Liver (tissue), 9 donors: Measurements from ENCODE around the gene PTRHD1. TPM values are rescaled to one million over a fixed set of nuclear protein-coding genes. Genes with fewer than 3 reads are reported as not detected.

ENCODE experiments used
- DNase-seq: peaks from one replicate; pipeline ENCODE4 v3.0.0-alpha.2; 2017; ENCODE audit warnings: low spot score
- H3K27ac ChIP-seq, 2 donors: one replicate each; pipeline ENCODE4 v1.7.0; 2013; ENCODE audit warnings: inconsistent platforms in 2 of 2, low read length in 2 of 2, control low read depth in 1 of 2, low read depth in 1 of 2, mild to moderate bottlenecking in 1 of 2
- H3K27me3 ChIP-seq, 4 donors: one replicate each; pipeline versions ENCODE4 v1.6.1 to v1.7.0; 2013; ENCODE audit warnings: low read length in 3 of 4, inconsistent platforms in 1 of 4, mild to moderate bottlenecking in 1 of 4, moderate library complexity in 1 of 4; ENCODE audit not compliant: control insufficient read depth in 4 of 4, insufficient read depth in 4 of 4
- H3K36me3 ChIP-seq, 4 donors: one replicate each; pipeline versions ENCODE4 v1.6.1 to v1.7.0; 2013; ENCODE audit warnings: low read length in 3 of 4, mild to moderate bottlenecking in 3 of 4, low read depth in 1 of 4, moderate library complexity in 1 of 4; ENCODE audit not compliant: control insufficient read depth in 4 of 4, insufficient read depth in 3 of 4
- H3K4me1 ChIP-seq, 4 donors: one replicate each; pipeline versions ENCODE4 v1.6.1 to v1.7.0; 2013; ENCODE audit warnings: low read length in 3 of 4, mild to moderate bottlenecking in 3 of 4, moderate library complexity in 1 of 4; ENCODE audit not compliant: control insufficient read depth in 4 of 4, insufficient read depth in 4 of 4
- H3K4me3 ChIP-seq, 3 donors: one replicate each; pipeline versions ENCODE4 v1.6.1 to v1.7.0; 2013; ENCODE audit warnings: low read length in 3 of 3, control low read depth in 1 of 3, low read depth in 1 of 3, mild to moderate bottlenecking in 1 of 3
- H3K9ac ChIP-seq, 2 donors: one replicate each; pipeline ENCODE4 v1.7.0; 2013; ENCODE audit warnings: low read length in 2 of 2, mild to moderate bottlenecking in 2 of 2, moderate library complexity in 2 of 2, control low read depth in 1 of 2, low read depth in 1 of 2
- H3K9me3 ChIP-seq, 4 donors: one replicate each; pipeline versions ENCODE4 v1.6.1 to v1.7.0; 2013; ENCODE audit warnings: low read length in 3 of 4; ENCODE audit not compliant: control insufficient read depth in 4 of 4
- EGR1 ChIP-seq, 2 donors: IDR thresholded peaks; 2 replicates each; pipeline ENCODE4 v1.6.1; 2016 to 2018; ENCODE audit warnings: antibody characterized with exemption in 2 of 2, low read depth in 2 of 2
- FOXA1 ChIP-seq: IDR thresholded peaks from 2 replicates; pipeline ENCODE4 v1.6.1; 2016; ENCODE audit warnings: antibody characterized with exemption
- GABPA ChIP-seq, 2 donors: IDR thresholded peaks in 1 of 2; conservative IDR thresholded peaks in 1 of 2; 2 replicates each; pipeline ENCODE4 v1.6.1; 2016; ENCODE audit warnings: antibody characterized with exemption in 2 of 2, mild to moderate bottlenecking in 1 of 2, moderate library complexity in 1 of 2
- HNF4A ChIP-seq, 2 donors: conservative IDR thresholded peaks; 2 replicates each; pipeline ENCODE4 v1.6.1; 2016; ENCODE audit warnings: antibody characterized with exemption in 2 of 2, mild to moderate bottlenecking in 2 of 2
- HNF4G ChIP-seq: IDR thresholded peaks from 2 replicates; pipeline ENCODE4 v1.6.1; 2016; ENCODE audit warnings: antibody characterized with exemption
- JUND ChIP-seq, 2 donors: IDR thresholded peaks; 2 replicates each; pipeline ENCODE4 v1.6.1; 2016; ENCODE audit warnings: antibody characterized with exemption in 2 of 2
- NR2F2 ChIP-seq: IDR thresholded peaks from 2 replicates; pipeline ENCODE4 v1.6.1; 2016; ENCODE audit warnings: antibody characterized with exemption
- RAD21 ChIP-seq, 2 donors: IDR thresholded peaks; 2 replicates each; pipeline ENCODE4 v1.6.1; 2016; ENCODE audit warnings: antibody characterized with exemption in 2 of 2, mild to moderate bottlenecking in 2 of 2
- REST ChIP-seq: IDR thresholded peaks from 2 replicates; pipeline ENCODE4 v1.6.1; 2016; ENCODE audit warnings: antibody characterized with exemption, mild to moderate bottlenecking
- RXRA ChIP-seq, 2 donors: IDR thresholded peaks; 2 replicates each; pipeline ENCODE4 v1.6.1; 2017 to 2018; ENCODE audit warnings: antibody characterized with exemption in 2 of 2, mild to moderate bottlenecking in 1 of 2
- SP1 ChIP-seq: IDR thresholded peaks from 2 replicates; pipeline ENCODE4 v1.6.1; 2018; ENCODE audit warnings: antibody characterized with exemption, mild to moderate bottlenecking
- TAF1 ChIP-seq: conservative IDR thresholded peaks from 2 replicates; pipeline ENCODE4 v1.6.1; 2016; ENCODE audit warnings: antibody characterized with exemption, mild to moderate bottlenecking
- YY1 ChIP-seq: IDR thresholded peaks from 2 replicates; pipeline ENCODE4 v1.6.1; 2016; ENCODE audit warnings: antibody characterized with exemption, mild to moderate bottlenecking
- WGBS: extraction: QIAGEN DNeasy Blood & Tissue Kit; methylation state at CpG from one replicate; pipeline ENCODE4 v1.1.7; 2013; 5-methylcytosine and 5-hydroxymethylcytosine counted together
- polyA plus RNA-seq, 2 donors: library from polyadenylated mRNA; stranded (reverse) in 1 of 2; unstranded in 1 of 2; fragments of 200-250 nt in 1 of 2; fragments of >200 nt in 1 of 2; fragmentation: Nextera tagmentation in 1 of 2; extraction: Ambion mirVana in 1 of 2; gene quantifications; one replicate each; pipeline versions ENCODE4 v1.2.1 to v1.2.3, GENCODE V29; 2013 to 2015
- total RNA-seq, 2 donors: library from RNA; depleted of rRNA; stranded (reverse); fragments of >200 nt; gene quantifications; one replicate each; pipeline ENCODE4 v1.2.3, GENCODE V29; 2014
- TF ChIP-seq, protein P1 (sequence below): IDR thresholded peaks from 2 replicates; pipeline ENCODE4 v1.6.1; 2016; ENCODE audit warnings: antibody characterized with exemption
- TF ChIP-seq, protein P2 (sequence below): fragments of 150-350 bp; IDR thresholded peaks from 2 replicates; pipeline ENCODE4 v1.5.1; 2017; ENCODE audit warnings: improper control_type of control experiment, low read depth, low read length; ENCODE audit not compliant: missing input control
- donor health status: healthy.
- donor health status: healthy.
- donor health status: healthy.
- donor health status: healthy.
- donor health status: healthy.

Gene PTRHD1
- total and polyA plus RNA-seq, 4 donors: 9.9 to 50.9 (median 20.7) TPM

GRCh38 chr2:24791452-24791851 is 1.7 kb downstream of the PTRHD1 start:
- no peak overlapping the region for H3K9ac ChIP-seq
- H3K36me3 ChIP-seq: peaks cover 0 to 5% (median 2%) of the 10 kb centered on the region in 4 donors
- TF ChIP-seq TAF1: no peak
- TF ChIP-seq HNF4G: no peak
- TF ChIP-seq HNF4A (conservative IDR thresholded peaks at IDR 0.05): no peak
- TF ChIP-seq REST: no peak
- TF ChIP-seq, protein P1, sequence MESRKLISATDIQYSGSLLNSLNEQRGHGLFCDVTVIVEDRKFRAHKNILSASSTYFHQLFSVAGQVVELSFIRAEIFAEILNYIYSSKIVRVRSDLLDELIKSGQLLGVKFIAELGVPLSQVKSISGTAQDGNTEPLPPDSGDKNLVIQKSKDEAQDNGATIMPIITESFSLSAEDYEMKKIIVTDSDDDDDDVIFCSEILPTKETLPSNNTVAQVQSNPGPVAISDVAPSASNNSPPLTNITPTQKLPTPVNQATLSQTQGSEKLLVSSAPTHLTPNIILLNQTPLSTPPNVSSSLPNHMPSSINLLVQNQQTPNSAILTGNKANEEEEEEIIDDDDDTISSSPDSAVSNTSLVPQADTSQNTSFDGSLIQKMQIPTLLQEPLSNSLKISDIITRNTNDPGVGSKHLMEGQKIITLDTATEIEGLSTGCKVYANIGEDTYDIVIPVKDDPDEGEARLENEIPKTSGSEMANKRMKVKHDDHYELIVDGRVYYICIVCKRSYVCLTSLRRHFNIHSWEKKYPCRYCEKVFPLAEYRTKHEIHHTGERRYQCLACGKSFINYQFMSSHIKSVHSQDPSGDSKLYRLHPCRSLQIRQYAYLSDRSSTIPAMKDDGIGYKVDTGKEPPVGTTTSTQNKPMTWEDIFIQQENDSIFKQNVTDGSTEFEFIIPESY: no peak
- TF ChIP-seq SP1: no peak
- no peak for TF ChIP-seq JUND (IDR thresholded peaks at IDR 0.05)
- TF ChIP-seq RXRA (IDR thresholded peaks at IDR 0.05): no peak
- TF ChIP-seq YY1: no peak
- TF ChIP-seq GABPA (IDR thresholded peaks at IDR 0.05 in 1 of 2, conservative IDR thresholded peaks at IDR 0.05 in 1 of 2): no peak
- TF ChIP-seq, protein P2, sequence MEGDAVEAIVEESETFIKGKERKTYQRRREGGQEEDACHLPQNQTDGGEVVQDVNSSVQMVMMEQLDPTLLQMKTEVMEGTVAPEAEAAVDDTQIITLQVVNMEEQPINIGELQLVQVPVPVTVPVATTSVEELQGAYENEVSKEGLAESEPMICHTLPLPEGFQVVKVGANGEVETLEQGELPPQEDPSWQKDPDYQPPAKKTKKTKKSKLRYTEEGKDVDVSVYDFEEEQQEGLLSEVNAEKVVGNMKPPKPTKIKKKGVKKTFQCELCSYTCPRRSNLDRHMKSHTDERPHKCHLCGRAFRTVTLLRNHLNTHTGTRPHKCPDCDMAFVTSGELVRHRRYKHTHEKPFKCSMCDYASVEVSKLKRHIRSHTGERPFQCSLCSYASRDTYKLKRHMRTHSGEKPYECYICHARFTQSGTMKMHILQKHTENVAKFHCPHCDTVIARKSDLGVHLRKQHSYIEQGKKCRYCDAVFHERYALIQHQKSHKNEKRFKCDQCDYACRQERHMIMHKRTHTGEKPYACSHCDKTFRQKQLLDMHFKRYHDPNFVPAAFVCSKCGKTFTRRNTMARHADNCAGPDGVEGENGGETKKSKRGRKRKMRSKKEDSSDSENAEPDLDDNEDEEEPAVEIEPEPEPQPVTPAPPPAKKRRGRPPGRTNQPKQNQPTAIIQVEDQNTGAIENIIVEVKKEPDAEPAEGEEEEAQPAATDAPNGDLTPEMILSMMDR: no peak
- TF ChIP-seq EGR1 (IDR thresholded peaks at IDR 0.05; ENCODE audit: low read depth in 2 of 2): no peak
- no peak for TF ChIP-seq NR2F2
- TF ChIP-seq RAD21 (IDR thresholded peaks at IDR 0.05): no peak
- H3K27ac ChIP-seq: no peak overlapping the region
- no peaks in the 10 kb centered on the region for H3K27me3 ChIP-seq
- DNase-seq: no peak
- no peak overlapping the region for H3K4me3 ChIP-seq
- H3K4me1 ChIP-seq: peaks cover 0 to 15% (median 13%) of the 10 kb centered on the region in 4 donors
- no peaks in the 10 kb centered on the region for H3K9me3 ChIP-seq
- WGBS: 97% methylated on average over 5 of the region's 5 CpGs

- Histone ChIP-seq H3K9ac (no peak overlapping the region), H3K36me3 (peaks cover 0 to 5% (median 2%) of the 10 kb centered on the region in 4 donors), H3K27me3 (no peaks in the 10 kb centered on the region), H3K4me3 (no peak overlapping the region), H3K9me3 (no peaks in the 10 kb centered on the region), H3K27ac (no peak overlapping the region), H3K4me1 (peaks cover 0 to 11% (median 9%) of the 10 kb centered on the region in 4 donors)
- 81% methylated on average over 3 of the region's 3 CpGs for WGBS
- DNase-seq: no peak
- no peak for TF ChIP-seq EGR1 (IDR thresholded peaks at IDR 0.05; ENCODE audit: low read depth in 2 of 2)
- TF ChIP-seq FOXA1: no peak
- TF ChIP-seq RAD21 (IDR thresholded peaks at IDR 0.05): no peak
- TF ChIP-seq GABPA (IDR thresholded peaks at IDR 0.05 in 1 of 2, conservative IDR thresholded peaks at IDR 0.05 in 1 of 2): no peak
- no peak for TF ChIP-seq RXRA (IDR thresholded peaks at IDR 0.05)
- no peak for TF ChIP-seq REST
These were observed 4.4 kb downstream of the PTRHD1 start for GRCh38 chr2:24788816-24789215.
